Daoy (cell line): ENCODE data around the gene RAB11FIP5. TPM values are rescaled to one million over a fixed set of nuclear protein-coding genes. Genes with fewer than 3 reads are reported as not detected.

Experiments used
- DNase-seq: peaks from one replicate; pipeline ENCODE4 v3.0.0-alpha.2; 2015; ENCODE audit warnings: low read depth
- total RNA-seq: library from RNA; depleted of rRNA; stranded (reverse); fragments of >200 nt; shearing (Covaris generic); gene quantifications from 2 replicates; pipeline ENCODE4 v1.2.3, GENCODE V29; 2014

The RAB11FIP5 gene
- total RNA-seq, 1 experiment from 2014 or later, result 20.6 TPM

DNA sequence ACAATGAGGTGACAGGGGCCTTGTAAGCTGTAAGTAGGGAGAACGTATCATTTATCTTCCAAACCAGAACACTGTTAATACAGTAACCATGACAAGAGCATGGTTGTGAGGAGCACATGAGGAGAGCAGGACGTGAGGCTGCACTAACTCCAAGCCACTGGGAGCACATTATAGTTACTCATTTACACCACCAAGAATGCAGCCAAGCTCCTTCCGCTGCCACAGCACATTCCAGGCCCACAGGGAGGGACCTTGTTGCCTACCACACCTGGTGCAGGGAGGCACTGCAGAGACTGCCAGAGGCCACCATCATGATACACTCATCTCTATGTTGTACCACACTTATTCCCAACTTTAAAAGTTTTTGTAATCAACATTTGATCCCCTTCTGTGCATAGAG, 27.8 kb downstream of the RAB11FIP5 start:
- DNase-seq, result no peak

DNA sequence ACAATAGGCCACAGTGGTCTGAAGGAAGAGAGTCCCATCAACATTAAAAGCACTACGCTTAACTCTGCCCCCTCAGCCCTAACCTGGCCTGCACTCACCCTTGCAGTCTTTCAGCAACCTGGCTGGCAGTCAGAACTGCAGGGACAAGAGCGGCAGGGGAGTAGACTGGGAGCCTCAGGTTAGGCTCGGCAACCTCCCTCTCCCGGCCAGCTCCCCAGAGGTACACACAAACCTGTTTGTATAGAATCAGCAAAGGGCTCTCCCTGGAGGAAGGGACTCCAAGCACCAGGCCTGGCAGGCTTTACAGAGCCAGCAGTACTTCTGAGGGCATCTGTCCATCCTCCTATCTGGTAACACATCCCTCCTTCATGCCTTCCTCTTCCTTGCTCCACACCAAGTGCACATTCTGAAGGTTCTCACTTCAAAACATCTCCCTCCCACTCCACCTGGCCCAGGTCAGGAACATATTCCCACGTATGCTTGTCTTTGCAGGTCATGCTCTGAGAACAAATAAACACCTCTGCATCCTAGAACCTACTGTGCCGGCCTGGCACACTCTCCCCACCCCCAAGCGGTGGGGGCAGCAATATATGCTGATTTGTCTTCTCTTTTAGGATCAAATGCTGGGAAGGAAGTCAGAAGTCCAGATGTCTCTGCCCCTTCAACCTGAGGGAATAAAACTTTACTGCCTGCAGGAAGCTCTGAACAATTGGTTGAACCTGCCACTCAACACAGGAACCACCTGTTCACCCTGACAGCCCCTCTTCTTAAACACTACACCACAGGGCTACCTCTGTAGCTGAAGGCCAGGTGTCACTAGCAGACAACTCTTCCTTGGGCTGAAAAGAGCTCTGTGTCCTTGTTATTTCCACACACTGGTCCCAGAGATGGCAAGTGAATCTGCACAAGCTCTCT, 28.6 kb downstream of the RAB11FIP5 start:
- DNase-seq, result no peak

DNA sequence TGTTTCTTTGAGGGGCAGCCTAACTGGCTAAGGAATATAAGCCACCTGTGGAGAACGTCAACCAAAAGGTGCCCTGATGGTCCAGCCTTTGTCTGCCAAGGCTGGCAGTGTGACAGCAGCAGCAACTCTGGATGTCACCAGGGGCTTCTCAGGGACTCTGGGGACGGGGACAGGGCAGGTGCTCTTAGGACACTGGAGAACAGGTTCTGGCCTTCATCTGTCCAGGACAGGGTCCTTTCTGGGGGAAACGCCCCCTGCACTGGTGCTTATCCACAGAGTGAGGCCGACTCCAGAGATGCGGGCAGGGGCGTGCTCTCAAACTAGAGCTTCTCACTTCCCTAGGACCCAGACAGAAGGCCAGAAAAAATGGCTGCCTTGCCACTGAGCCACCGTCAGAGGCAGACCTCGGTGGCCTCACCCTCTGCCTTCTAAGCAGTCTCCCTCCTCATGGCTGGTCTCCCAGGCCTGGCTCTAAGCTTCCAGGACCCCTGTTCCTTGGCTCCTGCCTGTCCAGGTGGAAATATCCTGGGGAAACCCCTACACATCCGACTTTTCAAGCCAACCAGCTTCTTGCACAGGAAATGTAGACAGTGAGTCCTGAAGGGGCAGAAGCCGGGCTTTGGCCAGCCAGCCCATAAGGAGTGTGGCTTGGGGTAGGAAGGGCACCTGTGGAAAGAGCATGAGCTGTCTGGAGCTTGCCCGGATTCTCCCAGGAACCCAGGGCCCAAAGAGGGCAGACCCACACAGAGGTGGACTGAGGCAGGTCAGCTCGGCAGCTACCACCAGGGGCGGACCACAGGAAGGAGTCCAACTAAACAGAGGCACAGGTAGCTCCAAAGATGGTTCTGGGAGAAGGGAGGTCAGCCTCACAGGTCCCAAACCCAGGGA, 30.0 kb downstream of the RAB11FIP5 start:
- no peak for DNase-seq

DNA sequence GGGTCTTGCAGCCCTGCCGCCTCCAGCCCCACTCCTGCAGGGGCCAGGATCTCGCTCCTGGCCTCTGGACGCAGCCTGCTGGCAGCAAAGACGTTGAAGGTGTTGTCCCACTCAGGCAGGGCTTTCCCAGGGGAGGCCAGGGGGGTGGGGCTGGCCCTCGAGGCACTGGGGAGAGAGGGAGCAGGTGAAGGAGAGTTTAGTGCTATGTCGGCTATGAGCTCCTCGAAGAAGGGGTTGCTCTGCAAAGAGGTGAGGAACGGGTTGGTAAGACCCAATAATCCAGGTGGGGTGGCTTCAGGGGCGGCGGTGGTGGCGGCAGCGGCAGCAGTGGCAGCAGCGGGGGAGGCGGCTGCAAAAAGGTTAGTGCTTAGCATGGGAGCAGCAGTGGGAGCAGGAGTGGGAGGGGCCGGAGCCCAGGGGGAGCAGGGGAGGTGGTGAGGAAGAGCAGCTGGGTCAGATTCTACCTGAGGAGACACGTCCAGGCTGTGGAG, 31.5 kb downstream of the RAB11FIP5 start:
- DNase-seq, result no peak

DNA sequence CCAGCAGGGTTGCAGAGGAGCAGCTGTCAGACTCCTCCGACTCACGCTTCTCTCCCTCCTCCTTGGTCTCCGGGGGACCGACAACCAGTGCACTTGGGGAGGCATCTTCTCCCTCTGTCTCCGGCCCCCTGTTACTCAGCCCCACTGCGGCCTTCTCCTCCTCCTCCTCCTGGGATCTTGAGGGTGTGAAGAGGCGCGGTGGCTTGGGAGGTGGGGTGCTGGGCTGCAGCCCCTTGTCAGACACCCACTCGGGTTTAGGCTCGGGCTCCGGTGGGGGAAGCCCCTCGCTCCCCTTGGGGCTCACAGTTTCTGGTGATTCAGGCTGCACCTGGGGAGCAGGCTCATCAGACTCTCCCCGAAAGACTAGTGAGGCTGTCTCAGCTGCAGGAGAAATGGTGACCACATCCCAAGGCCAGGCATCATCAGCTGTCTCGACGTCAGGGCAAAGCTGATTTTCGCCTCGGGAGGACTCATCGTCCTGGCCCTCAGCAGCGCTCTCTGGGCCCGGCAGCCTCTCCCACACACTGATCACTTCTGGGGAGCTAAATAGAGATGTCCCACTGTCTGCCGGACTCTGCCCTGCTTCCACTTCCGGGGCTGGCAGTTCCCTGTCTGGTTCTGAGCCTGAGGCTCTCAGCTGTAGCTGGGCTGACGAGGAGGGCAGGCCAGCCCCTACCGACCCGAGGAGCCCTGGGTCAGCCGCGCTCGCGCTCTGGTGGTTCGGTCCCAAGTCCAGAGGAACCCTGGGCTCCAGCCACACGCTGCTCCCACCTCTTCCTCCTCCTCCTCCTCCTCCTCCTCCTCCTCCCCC, 32.2 kb downstream of the RAB11FIP5 start:
- DNase-seq, result no peak

DNA sequence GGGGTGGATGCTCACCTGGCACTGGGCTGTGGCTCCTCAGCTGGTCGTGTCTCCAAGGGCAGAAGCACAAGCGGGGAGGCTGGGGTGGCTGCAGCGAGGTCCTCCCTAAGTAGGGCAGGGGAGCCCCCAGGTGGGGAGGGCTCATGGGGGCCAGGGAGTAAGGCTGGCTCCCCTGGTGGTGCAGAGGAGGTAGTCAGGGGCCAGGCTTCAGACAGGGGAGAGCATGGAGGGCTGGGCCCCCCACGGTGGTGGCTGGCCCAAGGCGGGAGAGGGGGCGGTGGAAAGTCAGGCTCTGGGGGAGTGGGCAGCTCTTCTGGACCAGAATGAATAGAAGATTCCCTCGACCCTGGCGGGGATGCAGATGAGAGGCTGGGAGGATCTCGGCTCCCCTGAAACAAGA, 33.1 kb downstream of the RAB11FIP5 start:
- DNase-seq, result no peak

DNA sequence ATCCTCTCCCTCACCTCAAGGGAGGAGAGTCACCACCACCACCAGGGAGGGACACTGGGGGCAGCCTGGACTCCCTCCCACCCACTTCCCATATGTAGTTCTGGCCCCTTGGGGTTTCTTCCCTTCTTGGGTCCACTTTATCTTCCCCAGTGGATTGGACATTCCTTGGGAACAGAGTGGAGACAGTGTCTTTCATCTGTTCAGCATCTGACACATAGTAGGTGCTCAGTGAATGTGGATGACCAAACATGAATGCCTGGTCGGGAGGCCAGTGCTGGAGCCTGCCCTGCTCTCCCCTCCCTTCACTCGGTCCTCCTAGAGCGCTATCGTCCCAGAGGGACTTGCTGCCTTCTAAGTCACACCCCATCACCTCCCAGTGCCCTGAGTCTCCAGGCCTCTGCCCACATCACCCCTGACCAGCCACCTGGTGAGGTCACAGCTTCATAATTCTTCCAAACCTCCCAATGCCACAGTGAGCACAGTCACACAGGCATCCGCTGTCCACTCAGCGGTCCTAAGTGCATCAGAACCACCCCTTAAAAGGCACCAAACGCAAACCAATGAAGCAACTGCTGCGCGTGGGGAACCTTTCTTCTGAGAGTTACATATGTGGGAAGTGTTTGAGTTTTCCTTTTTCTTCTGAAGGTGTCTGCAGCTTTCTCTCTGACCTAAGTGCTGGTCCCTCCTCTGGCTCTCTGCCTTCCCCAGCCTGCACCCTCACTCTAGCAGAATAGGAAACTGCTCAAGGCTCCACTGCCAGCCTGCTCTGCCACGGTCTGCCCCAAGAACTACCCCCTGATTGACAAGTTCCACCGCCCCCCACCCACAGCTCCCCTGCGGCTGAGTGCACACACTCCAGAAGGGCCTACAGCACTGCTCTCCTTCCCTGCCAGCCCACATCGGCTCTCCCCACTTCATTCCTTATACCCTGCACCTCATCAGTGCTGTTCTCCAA, 34.0 kb downstream of the RAB11FIP5 start:
- no peak for DNase-seq

DNA sequence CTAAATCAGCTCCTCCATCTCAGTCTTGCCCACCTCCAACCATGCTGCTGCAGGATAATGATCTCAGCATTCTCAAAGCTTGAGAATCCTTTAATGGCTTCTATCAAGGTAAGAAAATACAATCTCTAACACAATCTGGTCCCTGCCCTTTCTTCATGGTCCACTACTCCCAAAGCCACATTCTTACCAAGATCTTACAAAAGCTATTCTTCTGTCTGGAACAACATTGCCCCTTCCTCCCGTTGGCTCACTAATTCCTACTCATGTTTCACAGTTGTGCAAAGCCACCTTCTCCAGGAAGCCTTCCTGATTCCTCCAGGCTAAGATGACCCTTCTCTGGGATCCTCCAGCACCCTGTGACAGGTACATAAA, 35.3 kb downstream of the RAB11FIP5 start:
- DNase-seq, result no peak

DNA sequence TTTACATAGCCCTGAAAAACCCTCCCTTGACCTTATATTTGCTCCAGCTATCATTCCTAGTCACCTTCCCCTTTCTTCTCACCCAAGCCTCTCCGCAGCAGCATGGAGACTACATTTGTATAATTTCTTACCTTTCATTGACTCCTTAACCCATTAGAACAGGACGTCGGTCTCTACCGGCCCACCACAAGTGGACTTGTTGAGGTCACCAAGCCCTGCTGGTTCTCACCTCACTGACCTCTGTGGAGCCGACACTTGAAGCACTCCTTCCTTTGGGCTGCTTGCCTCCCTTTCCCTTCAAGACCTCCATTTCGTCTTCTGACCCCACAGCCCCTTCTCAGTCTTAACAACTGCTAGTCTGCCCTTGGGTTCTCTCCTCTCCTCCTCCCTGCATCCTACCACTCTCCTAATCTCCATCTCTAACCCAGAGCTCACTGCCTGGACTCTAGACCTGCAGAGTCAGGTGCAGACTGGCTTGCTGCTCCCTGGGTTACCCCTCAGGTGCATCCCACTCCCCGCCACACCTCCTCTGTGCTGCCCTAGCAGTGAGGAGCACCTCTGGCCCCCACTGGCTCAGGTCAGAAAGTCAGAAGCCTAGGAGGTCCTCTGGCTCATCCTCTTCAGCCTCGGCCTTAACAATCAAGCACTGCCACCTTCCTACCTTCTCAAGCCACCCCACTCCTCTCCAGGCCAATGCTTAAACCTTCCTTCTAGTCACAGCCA, 35.9 kb downstream of the RAB11FIP5 start:
- no peak for DNase-seq

DNA sequence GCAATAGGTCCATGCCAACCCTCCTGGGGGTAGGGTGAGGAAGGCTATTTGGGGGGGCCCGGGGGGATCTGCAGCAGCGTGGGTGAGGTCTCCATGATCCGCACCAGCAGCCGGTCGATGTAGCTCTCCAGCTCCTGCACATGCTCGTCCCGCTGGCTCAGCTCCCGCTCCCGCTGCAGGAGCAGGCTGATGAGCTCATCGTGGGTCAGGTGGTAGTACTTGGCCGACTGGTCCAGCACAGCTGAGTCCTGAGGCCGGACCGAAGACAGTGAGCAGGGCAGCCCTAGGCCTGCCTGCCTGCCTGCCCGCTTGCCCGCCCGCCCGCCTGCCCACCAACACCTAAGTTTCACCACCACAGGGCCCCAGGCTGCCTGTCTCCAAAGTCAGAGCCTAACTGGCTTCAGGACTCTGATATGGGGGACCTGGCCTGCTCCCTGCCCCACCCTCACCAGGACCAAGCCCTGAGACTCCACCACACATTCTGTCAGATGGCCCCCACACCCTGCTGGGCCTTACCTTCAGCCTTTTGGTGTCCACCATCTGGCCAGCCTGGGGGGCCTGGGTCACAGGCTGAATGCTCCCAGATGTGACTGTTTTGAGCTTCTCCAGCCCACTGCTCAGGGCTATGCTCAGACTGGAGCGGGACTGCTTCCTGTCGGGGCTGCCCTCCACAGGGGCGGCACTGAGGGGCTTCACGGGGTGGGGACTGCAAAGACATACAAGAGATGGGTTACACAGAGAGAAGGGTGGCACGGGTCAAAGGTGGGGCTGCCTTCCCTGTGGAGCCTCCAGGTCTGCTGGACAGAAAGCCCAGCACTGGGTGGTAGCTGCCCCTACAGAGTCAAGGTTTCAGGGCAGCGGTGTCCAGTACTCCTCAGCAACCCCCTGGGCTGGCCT, 37.0 kb downstream of the RAB11FIP5 start:
- no peak for DNase-seq

DNA sequence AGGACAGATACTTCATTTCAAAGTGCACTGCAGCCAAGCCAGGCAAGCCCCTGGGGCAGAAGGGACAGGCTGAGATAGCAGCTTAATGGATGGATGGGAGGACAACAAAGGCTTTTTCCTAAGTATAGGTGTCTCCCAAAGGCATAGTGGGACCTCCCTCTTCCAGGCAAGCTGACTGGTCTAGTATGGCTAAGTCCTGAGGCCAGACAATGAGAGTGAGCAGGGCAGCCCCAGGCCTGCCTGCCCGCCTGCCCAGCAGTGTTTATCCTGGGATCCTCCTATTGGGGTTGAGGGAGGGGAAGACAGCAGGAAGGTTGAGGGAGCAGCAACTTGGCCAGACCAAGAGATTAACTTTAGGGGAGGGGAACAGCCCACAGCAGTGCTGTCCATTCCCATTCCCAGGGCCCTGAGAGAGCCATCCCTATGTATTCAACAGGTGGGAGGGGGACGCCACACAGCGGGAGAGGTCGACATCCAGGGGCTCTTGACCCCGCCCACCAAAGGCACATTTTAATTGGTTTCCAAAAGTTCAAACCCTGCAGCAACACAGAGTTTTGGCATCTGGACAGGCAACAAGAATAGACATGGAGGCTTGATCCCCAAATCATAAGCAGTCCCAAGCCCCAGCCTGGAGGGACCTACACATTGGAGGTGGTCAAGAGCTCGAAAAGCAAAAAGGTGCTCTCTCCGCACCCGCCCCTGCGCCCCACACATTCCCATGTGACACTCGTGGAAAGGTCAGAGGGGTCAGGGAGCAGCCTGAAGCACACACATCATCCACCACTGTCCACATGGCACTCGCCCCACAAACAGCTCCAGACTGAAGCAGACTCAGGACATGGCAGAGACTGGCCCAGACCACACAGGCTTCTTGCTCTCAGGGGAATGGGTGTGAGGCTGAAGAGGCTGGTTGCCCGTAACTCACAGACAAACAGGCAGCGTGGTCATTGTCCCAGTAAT, 38.4 kb downstream of the RAB11FIP5 start:
- no peak for DNase-seq

DNA sequence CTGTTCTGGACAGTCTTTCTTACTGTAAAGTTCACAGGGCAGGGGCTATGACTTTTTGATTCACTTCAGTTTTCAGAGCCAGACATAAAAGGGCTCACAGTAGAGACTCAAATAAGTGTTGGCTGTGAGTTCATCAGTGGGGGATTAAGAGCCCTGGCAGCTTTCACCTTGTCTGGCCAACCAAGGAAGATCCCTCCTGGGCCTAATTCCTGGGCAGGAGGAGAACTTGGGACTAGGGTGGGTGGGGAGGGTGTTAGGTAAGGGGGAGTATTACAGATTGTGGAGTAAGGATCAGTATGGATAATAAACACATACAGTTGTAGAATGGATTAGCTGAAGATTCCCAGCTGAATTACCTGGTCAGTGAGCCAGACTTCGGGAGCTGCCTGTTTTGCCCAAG, 40.3 kb downstream of the RAB11FIP5 start:
- DNase-seq, result no peak

DNA sequence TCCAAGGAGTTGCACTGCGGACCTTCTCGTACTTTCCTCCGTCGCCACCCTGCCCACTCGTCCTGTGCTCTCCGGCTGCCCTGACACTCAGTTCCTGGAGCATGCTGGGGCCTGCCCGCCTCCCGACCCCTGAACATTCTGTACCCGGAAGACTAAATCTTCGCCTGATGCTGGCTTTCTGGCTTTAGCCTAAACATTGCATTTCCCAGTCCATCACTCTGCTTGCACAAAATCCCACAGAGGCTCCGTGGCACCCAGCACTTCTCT, 40.7 kb downstream of the RAB11FIP5 start:
- DNase-seq, result no peak

DNA sequence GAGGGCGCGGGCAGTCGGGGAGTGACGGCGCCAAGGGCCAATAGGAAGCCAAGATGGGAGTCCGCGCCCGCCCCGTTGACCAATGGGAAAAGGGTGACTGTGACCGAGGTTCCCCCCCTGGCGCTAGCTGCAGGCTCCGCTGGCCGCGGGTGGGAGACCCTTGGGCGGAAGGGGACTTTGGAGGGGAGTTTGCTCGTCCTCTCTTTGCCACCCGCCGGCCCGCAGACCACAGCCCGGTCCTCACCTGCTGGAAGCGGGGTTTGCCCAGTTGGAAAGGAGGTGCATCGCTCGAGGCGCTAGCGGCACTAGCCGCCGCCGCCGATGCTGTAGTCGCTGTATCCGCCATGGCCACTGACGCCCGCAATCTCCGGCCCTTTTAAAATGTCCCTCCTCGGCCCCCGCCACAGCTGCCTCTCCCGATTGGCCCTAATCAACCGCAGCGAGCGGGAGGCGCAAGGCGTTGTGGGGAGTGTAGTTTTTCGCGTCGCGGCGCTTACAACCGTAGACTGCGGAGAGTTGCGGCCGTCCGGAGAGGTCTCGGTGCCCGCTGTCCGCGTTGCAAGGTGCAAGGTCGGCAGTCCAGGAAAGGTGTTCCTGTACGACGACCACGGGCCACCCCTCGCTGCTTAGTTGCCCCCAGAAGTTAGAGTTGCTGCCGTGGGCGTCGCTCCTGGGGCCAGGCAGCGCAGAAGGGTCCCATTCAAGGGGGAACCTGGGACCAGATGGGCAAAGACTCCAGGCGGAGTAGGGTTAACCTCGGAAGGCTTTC, 41.2 kb downstream of the RAB11FIP5 start, which contains the start of gene SFXN5:
SFXN5 (minus strand) TSS at position 353 of the 769 bp plus-strand sequence; CDS start at position 346, 7 bp downstream.
- DNase-seq, result peak; percentile 97

DNA sequence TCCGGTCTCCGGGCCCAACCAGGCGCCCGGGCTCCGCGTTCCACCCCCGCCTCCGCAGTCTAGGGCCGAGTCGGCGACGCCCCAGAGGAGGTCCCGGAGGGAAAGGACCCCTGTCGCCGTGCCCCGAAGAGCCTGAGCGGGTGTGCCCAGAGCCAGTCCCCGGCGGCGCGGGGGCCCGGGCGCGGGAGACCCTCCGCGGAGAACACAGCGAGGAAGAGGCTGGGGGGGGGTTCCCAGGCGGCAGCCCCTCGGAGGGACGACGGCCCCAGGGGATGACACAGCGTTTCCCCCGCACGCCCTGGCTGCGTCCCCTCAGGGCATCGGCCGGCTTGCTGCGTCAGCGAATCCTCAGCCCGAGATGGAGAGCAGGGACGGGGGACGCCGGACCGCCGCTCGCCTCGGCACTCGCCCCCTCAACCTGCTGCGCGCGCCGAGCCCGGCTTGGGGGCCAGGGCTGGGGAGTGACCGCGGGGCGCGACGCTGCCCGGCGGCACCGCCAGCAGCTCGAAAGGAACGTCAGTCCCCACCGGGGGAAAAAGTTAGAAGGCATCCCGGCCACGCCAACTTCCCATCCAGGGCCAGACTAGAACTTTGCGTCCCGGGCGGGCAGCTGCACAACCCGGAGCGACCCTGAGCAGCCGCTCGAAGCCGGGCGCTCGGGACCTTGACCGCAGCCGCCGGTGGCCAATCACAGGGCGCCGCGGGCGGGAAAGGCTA, 41.9 kb downstream of the RAB11FIP5 start:
- peak; percentile 62 for DNase-seq
